ENCODE results near the gene FAM210A. TPM values are rescaled to one million over a fixed set of nuclear protein-coding genes. Genes with fewer than 3 reads are reported as not detected.

Gene FAM210A
- total and polyA plus RNA-seq, 2 of the 4 experiments (the other 2 are of a cell fraction) = 9.8 to 25.3 TPM

GRCh38 chr18:13614641-13615288, 111.6 kb downstream of the FAM210A start:
- H3K4me2 ChIP-seq (ENCODE audit: low read depth, low read length) = no peak overlapping the region
- no peaks in the 10 kb centered on the region for H3K79me1 ChIP-seq (ENCODE audit: low read depth in 1 of 2, low read length in 2 of 2)
- no peak overlapping the region for H3K27ac ChIP-seq (ENCODE audit: insufficient read depth, low read length)
- H4K20me1 ChIP-seq (ENCODE audit: insufficient read depth, low read length) = no peaks in the 10 kb centered on the region
- H4K91ac ChIP-seq (ENCODE audit: insufficient read depth, low read depth, low read length) = no peak overlapping the region
- no peak overlapping the region for H2BK5ac ChIP-seq (ENCODE audit: low read depth, low read length, poor library complexity, severe bottlenecking)
- ChIA-PET CTCF (no interaction called here), POLR2A (ENCODE audit: unreplicated experiment) (interaction anchor here (0.5 kb wide), 1 partner anchor 172 kb away, joined by 3 read pairs; no protein-coding TSS in a partner anchor)
- H3K9me1 ChIP-seq (ENCODE audit: insufficient read depth, low read length) = no peaks in the 10 kb centered on the region
- no peaks in the 10 kb centered on the region for H3K9me3 ChIP-seq (ENCODE audit: control insufficient read depth, insufficient read depth, low read length)
- H2BK20ac ChIP-seq (ENCODE audit: low read depth, low read length) = no peak overlapping the region
- no peak overlapping the region for H4K5ac ChIP-seq (ENCODE audit: low read depth, low read length)
- H4K8ac ChIP-seq (ENCODE audit: low read depth in 2 of 2, low read length in 2 of 2) = no peak overlapping the region
- ATAC-seq (ENCODE audit: low read depth) (no peak), DNase-seq (no peak)
- no peak overlapping the region for H3K4ac ChIP-seq (ENCODE audit: low read depth, low read length)
- WGBS, 2 experiments (ENCODE audit: extremely low coverage in 2 of 2, insufficient read length in 1 of 2) = 100% methylated on average over 3 of the region's 16 CpGs; no CpG with 5 or more reads in 1 of the 2 experiments
- H3K23ac ChIP-seq (ENCODE audit: low read depth, low read length) = no peak overlapping the region
- no peak overlapping the region for H2AK5ac ChIP-seq (ENCODE audit: low read depth, low read length)
- dilution Hi-C loops (cut with HindIII; ENCODE audit: low sequenced_read_pairs, unreplicated experiment) = no loop called here
- no peaks in the 10 kb centered on the region for H3K4me1 ChIP-seq (ENCODE audit: control insufficient read depth, insufficient read depth, low read length)
- H3K56ac ChIP-seq (ENCODE audit: extremely low read depth, insufficient read depth, low read length) = no peak overlapping the region
- H3K4me3 ChIP-seq (ENCODE audit: insufficient read depth, low read depth, low read length) = no peak overlapping the region
- BruUV-seq (replicated peaks) = no TSS peak
- H3K14ac ChIP-seq (replicated peaks; ENCODE audit: low read depth, low read length) = no peak overlapping the region
- no peak overlapping the region for H3K9ac ChIP-seq (ENCODE audit: low read depth, low read length)
- no peak overlapping the region for H2AK9ac ChIP-seq (replicated peaks; ENCODE audit: low read depth, low read length, poor library complexity)
- no peak overlapping the region for H2AFZ ChIP-seq (replicated peaks; ENCODE audit: low read length, poor library complexity)
- intact Hi-C loops (cut with micrococcal nuclease) = no loop called here
- peaks cover 26% of the 10 kb centered on the region for H3K27me3 ChIP-seq (ENCODE audit: control insufficient read depth, insufficient read depth, low read length)
- H2BK120ac ChIP-seq (ENCODE audit: low read depth, low read length) = no peak overlapping the region
- H3K36me3 ChIP-seq (ENCODE audit: control insufficient read depth, insufficient read depth, low read length) = no peaks in the 10 kb centered on the region
- no peak for TF ChIP-seq BHLHE40 (IDR thresholded peaks at IDR 0.05; ENCODE audit: low read depth, low read length)
- TF ChIP-seq POLR2A (IDR thresholded peaks at IDR 0.05; ENCODE audit: low read depth, low read length) = no peak
- TF ChIP-seq CHD1 (IDR thresholded peaks at IDR 0.05; ENCODE audit: low read depth, low read length) = no peak
- no peak overlapping the region for H2BK15ac ChIP-seq (ENCODE audit: low read depth, low read length)
- in situ Hi-C loops (cut with MboI; ENCODE audit: low sequenced_read_pairs) = no loop called here
- no peak overlapping the region for H3K18ac ChIP-seq (ENCODE audit: low read depth, low read length)

Measured in IMR-90 (cell line).